ENCODE measurements around the gene SUPT3H. TPM values are rescaled to one million over a fixed set of nuclear protein-coding genes. Genes with fewer than 3 reads are reported as not detected.

Gene SUPT3H
- total and polyA plus RNA-seq, 2 of the 8 experiments (the other 6 are each of a cell fraction or from before 2014, with no cell fraction given) = 18.8 to 23.0 TPM

GRCh38 chr6:45419571-45420082 is 41.9 kb upstream of the SUPT3H start (continued):
- TF ChIP-seq CHD7 (IDR thresholded peaks at IDR 0.05; ENCODE audit: insufficient replicate concordance, low read length) = no peak
- no peak for TF ChIP-seq MAFK (IDR thresholded peaks at IDR 0.05; ENCODE audit: low read depth, low read length)
- TF ChIP-seq EGR1 (IDR thresholded peaks at IDR 0.05; ENCODE audit: borderline replicate concordance, low read depth, low read length) = no peak
- no peak for TF ChIP-seq RXRA (IDR thresholded peaks at IDR 0.05; ENCODE audit: insufficient read depth, low read depth, low read length)
